LNCAP (cell line): ENCODE data around the gene CEP170B.

Experiments used
- TF ChIP-seq, protein P1 (sequence below): fragments of 450-650 bp; IDR thresholded peaks from 2 replicates; pipeline ENCODE4 v1.5.1; 2017; ENCODE audit warnings: mild to moderate bottlenecking

CEP170B gene

DNA sequence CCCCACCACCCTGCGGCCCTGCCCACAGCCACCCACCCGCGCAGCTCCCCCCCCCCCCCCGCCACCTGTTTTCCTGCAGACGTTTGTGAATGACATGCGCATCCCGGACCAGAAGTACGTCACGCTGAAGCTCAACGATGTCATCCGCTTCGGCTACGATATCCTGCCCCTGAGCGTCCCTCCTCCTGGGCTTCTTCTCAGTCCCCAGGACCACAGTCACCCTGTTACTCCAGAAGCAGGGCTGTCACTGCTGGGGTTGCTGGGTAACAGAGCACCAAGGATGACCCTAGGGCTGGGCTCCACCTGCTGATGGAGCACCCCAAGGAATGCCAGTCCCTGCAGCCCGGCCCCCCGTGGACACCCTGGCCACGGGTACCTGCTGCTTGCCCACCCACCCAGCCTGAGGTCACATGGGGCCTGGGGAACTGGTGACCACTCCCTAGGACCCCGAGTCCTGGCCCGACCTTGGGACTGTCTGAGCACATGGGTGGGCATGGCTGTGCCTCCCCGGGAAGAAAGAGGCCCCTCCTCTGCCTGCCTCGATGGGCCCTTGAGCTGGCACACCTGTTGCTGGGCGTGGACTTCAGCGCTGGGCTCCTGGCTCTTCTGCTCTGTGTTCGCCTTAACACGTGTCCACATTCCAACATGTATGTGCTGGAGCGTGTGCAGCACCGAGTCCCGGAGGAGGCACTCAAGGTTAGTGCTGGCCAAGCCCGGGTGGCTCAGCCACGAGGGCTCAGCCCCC is 12.9 kb downstream of the CEP170B start:
- TF ChIP-seq, protein P1, sequence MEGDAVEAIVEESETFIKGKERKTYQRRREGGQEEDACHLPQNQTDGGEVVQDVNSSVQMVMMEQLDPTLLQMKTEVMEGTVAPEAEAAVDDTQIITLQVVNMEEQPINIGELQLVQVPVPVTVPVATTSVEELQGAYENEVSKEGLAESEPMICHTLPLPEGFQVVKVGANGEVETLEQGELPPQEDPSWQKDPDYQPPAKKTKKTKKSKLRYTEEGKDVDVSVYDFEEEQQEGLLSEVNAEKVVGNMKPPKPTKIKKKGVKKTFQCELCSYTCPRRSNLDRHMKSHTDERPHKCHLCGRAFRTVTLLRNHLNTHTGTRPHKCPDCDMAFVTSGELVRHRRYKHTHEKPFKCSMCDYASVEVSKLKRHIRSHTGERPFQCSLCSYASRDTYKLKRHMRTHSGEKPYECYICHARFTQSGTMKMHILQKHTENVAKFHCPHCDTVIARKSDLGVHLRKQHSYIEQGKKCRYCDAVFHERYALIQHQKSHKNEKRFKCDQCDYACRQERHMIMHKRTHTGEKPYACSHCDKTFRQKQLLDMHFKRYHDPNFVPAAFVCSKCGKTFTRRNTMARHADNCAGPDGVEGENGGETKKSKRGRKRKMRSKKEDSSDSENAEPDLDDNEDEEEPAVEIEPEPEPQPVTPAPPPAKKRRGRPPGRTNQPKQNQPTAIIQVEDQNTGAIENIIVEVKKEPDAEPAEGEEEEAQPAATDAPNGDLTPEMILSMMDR, result no peak

DNA sequence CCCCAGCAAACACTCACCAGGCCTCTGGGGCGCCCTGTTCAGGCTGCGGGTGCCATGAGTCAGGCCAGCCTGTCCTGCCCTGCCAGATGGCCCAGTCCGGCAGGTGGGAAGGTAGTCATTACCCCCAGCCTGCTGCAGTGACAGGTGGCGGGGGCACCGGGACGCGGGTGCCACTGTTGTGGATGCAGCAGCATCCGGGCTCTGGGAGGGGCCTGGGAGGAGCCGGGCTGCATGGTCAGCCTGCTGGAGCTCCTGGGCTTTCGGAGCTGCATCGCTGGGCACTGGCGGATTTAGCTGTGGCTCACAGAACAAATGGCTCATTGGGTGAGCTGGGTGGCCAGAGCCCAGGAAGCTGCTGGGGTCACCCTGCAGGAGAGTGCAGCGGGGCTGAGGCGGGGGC is 13.5 kb downstream of the CEP170B start:
- TF ChIP-seq, protein P1, result no peak

DNA sequence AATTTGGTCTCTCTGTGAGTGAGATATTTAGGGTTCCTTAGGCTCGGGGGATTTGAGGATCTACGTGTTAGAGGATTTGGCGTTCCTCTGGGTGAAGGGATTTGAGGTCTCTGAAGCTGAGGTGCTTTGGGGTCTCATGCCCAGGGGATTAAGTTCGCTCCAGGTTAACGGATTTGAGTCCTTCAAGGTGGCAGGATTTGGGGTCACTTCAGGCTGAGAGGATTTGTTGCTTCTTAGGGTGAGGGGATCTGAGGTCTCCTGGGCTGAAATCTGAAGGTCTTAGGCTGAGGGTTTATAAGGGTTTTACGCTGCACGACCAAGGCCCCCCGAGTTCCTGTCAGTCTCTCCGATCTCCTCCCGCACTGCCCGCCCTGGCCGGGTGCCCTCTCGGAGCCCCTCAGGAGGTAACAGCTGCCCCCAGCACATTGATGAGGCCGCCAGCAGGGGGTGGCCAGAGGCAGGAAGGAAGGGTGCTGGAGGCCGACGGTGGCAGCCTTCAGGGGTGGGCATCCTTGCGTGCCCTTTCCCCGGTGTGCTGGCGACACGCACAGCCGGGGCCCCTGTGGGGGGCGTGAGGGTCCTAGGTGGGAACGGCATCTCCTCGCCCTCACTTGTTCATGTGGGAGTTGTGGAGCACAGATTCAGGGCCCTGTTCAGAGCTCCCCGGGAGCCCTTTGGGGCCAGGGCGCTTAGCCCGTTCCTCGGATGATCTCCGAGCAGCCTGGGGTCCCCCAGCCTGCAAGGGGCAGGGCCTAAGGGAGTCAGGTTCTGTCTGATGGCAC is 14.3 kb downstream of the CEP170B start:
- TF ChIP-seq, protein P1, result no peak

DNA sequence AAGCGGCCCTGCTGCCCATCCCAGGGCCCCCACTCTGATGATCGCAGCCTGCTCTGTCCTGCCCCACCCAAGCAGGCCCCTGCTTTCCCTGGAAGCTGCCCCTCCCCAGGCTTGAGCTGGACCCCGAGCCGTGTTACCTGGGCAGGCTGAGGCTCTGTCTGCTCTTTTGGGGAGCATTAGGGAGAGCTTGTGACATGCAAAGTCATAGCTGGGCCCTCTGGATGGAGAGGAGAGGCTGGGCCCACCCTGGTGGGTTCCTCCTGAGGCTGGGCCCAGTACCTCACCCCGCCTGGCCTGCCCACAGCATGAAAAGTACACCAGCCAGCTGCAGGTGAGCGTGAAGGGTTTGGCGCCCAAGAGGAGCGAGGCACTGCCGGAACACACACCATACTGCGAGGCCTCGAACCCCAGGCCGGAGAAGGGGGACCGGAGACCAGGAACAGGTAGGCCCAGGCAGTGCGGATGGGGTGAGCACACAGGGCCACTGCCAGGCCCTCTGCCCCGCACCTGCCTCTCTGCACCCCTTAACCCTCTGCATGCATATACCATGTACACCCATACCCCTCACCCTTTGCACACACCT is 15.0 kb downstream of the CEP170B start:
- TF ChIP-seq, protein P1, result no peak

DNA sequence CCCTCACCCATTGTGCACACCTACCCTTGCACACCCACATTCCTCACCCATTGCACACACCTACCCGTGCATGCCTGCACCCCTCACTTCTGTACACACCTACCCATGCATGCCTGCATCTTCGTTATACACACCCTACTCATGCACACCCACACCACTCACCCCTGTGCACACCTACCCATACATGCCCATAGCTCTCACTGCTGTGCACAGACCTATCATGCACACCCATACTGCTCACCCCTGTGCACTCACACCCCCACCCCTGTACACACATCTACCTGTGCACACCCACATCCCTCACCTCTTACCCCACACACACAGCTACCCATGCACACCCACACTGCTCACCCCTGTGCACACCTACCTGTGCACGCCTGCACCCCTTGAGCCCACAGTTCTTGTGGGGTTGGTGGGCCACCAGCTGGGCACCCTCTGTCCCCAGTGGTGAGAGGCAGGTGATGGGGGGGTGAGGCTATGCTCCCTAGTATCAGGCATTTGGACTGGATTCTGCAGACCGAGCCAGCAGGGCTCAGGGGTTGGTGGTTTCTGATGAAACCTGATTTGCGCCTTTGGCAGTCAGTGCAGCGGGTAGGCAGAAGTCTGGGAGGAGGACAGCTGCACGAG is 15.6 kb downstream of the CEP170B start:
- TF ChIP-seq, protein P1, result no peak

DNA sequence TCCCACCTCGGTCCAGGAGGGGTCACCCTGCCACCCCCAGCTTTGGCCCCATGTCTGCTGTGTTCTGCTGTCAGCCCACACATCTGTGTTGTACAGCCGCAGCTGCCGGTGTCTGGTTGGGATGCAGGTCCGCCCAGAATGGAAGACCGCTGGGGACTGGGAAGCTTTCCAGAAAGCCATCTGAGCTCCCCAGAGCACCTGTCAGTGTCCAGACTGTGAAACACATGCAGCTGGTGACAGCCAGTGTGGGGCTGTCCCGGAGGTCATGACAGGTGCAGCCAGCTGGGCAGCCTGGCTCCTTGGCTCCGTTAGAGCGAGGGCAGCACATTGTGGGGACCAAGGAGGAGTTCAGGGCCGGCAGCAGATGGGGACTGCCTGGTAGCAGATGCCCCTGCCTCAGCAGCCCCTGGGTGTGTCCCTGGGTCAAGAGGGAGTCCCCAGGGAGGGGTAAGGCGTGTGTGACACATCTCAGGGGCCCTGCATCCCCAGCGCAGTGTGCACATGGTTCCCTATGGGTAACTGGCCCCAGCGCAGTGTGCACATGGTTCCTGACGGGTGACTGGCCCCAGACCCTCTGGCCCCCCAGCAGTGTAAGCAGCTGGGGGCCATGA is 16.4 kb downstream of the CEP170B start:
- TF ChIP-seq, protein P1, result no peak
